ENCODE measurements around the gene TSPAN8.

DNA sequence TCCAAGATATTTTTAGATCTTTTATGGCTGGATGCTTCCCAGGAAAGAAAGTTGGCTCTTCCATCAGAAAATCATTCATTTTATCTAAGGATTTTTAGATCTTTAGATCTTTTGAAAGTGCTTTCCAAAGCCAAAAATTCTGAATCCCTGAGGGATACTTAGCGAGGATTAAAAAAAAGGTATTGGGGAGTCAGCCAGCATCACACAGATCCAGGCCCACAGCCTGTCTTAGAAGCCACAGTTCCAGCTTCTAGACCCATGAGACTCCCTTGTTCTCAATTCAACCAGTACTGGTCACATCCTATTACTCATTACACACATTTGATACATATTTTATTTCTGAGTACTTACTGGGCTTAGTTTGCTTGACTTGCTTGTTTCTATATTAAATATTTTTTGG lies 49.9 kb downstream of the TSPAN8 start:
- no peak for TF ChIP-seq POLR2A (IDR thresholded peaks at IDR 0.05)
- TF ChIP-seq, protein P1, sequence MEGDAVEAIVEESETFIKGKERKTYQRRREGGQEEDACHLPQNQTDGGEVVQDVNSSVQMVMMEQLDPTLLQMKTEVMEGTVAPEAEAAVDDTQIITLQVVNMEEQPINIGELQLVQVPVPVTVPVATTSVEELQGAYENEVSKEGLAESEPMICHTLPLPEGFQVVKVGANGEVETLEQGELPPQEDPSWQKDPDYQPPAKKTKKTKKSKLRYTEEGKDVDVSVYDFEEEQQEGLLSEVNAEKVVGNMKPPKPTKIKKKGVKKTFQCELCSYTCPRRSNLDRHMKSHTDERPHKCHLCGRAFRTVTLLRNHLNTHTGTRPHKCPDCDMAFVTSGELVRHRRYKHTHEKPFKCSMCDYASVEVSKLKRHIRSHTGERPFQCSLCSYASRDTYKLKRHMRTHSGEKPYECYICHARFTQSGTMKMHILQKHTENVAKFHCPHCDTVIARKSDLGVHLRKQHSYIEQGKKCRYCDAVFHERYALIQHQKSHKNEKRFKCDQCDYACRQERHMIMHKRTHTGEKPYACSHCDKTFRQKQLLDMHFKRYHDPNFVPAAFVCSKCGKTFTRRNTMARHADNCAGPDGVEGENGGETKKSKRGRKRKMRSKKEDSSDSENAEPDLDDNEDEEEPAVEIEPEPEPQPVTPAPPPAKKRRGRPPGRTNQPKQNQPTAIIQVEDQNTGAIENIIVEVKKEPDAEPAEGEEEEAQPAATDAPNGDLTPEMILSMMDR (IDR thresholded peaks at IDR 0.05), result no peak
- TF ChIP-seq POLR2AphosphoS5 (IDR thresholded peaks at IDR 0.05; ENCODE audit: insufficient read depth in 1 of 2, low read depth in 1 of 2), result no peak
